NCI-H82 (cell line): ENCODE data around the gene MARCKSL1.
"Not testable (repeated sequence)": the region's sequence is repeated elsewhere in the genome, so short reads cannot be mapped to it uniquely, and the experiment has no call there.

Source experiments
- DNase-seq: peaks from one replicate; lab custom pipeline; 2025; lab: John Stamatoyannopoulos, UW

The MARCKSL1 gene

DNA sequence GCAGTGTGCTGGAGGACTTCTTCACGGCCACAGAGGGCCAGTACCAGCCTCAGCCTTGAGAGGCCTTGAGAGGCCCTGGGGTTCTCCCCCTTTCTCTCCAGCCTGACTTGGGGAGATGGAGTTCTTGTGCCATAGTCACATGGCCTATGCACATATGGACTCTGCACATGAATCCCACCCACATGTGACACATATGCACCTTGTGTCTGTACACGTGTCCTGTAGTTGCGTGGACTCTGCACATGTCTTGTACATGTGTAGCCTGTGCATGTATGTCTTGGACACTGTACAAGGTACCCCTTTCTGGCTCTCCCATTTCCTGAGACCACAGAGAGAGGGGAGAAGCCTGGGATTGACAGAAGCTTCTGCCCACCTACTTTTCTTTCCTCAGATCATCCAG lies 50.4 kb downstream of the MARCKSL1 start:
- no peak for DNase-seq

DNA sequence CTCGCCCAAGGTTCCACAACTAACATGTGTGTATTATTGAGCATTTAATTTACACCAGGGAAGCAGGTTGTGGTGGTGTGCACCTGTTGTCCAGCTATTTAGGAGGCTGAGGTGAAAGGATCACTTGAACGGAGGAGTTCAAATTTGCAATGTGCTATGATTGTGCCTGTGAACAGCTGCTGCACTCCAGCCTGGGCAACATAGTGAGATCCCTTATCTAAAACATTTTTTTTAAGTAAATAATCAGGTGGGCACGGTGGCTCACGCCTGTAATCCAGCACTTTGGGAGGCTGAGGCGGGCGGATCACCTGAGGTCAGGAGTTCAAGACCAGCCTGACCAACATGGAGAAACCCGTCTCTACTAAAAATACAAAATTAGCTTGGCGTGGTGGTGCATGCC lies 51.3 kb downstream of the MARCKSL1 start:
- not testable (repeated sequence) for DNase-seq
